Esophagus mucosa (tissue), 1 donor: Measurements from ENCODE around the gene CREG1. TPM values are rescaled to one million over a fixed set of nuclear protein-coding genes. Genes with fewer than 3 reads are reported as not detected.

Experiments used
- ATAC-seq: fragments of 200-7000 bp; cut with Tn5 transposase; one replicate; pipeline ENCODE4 v1.9.1; 2020
- total RNA-seq: library from RNA; stranded (reverse); gene quantifications from one replicate; pipeline ENCODE4 v1.2.4, GENCODE V29; 2023
- donor health status: DM: yes; HTN: yes; CAD: no.

The CREG1 gene
- total RNA-seq, 1 donor from 2014 or later, result 61.8 TPM

DNA sequence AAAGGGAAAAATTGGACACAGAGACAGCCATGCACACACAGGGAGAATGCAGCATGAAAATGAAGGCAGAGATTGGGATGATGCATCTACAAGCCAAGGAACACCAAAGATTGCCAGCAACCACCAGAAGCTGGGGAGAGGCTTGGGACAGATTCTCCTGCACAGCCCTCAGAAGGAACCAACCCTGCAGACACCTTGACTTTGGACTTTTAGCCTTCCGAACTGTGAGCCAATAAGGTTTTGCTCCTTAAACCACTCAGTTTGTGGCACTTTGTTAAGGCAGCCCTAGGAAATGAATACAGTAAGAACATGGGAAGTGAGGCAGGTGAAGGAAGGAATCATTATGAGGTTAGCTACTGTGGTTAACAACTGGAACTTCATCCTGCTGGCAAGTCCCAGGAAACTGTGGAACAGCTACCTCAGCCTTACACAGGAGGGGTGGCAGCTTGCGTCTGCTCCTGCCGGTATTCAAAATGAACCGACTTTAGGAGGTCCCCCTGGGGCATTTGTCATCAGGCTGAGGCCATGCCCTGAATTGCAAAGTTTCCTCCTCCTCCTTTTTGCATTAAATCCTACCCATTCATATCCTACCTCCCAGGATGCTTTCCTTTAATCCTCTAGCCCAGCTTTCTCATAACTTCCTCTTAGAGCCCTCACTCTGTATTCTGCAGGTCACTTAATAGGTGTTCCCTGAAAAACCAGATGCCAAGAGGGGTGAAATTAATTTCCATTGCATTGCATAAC, 50.7 kb downstream of the CREG1 start:
- peak; percentile 54 for ATAC-seq

DNA sequence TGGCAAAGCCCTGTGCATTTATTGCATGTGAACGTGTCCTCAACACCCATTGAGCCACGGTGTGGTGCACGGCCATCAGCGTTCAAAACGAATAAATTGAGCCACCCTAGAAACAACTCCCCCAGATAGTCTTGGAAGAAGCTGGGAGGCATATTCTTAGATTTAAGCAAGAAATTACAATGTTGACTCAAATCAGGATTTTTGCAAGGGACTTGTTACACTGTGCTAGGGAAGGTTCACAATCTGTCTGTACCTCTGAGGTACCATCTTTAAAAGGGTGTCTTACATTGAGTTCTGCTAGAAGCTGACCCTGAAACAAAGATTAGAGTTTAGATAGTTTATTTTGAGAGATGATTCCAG, 51.4 kb downstream of the CREG1 start:
- ATAC-seq, result no peak

DNA sequence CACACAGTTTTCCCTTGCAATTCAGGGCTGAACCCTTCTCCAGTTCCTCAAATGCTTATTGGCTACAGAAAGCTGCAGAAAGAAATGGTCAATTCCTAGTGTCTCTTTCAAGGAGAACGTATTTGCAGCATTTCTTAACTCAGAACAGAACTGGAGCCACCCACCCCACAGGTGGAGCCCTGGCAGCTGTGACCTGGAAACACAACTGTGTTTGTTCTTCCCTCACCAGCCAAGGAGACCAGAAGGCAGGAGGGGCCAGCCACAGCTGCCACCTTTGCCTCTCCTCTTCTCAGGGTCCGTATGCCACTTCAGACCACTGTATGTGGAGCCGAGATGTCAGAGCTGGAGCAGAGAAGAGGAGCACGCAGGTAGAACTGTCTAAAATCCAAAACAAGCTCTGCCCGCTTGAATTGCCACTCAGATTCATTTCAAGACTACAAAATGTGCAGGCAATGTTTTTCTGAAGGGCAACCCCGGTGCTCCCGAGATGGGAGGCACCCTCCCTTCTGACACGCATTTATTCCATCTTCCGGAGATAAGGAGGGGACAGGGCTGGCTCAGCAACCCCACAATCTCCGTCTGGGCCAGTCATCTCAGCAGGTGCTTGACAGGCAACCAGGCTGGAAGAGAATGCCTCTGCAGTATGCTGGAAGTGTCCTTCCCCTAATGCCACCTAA, 51.9 kb downstream of the CREG1 start:
- ATAC-seq, result no peak

DNA sequence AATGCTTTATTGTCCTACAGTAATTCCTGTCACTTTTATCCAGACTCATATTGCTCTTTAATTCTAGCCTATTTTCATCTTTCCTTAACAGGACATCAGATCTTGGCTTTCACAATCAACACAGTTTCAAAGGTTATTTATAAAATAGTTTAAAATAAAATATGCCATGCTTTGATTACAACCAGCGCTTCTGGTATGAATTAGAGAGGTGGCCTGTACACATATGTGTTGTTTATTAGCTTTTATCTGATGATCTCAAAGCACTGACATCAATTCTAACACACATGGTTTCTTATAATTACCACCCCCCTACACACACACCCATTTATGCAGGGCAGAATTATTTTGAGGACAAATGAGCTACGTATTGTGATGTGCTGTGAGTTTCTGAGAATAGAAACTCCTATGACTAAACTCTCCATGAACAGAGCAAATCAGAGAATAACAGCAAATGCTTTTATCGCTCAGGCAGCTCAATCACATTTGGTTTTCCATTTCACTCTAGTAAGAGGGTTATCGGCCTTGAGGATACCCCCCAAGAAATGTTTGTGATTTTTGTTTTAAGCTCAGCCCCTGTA, 53.2 kb downstream of the CREG1 start:
- ATAC-seq, result no peak

DNA sequence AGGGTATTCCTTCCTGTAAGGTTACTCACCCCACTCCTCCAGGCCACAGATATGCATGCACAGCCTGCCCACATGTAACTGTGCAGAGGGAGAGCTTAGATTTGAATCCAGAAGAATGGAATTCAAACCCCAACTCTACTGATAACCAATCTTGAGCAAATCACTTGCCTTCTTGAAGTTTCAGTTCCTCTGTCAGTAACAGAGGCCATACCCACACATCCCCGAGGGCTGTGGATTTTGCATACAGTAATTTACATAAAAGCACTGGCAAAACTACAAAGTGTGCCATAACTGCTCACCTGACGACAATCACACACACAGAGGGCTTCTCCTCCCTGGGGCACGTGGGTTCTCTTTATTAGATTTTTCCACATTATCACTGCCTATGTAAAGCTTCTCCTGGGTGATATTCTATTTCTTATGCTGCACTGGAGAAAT, 53.9 kb downstream of the CREG1 start:
- peak; percentile 28 for ATAC-seq

DNA sequence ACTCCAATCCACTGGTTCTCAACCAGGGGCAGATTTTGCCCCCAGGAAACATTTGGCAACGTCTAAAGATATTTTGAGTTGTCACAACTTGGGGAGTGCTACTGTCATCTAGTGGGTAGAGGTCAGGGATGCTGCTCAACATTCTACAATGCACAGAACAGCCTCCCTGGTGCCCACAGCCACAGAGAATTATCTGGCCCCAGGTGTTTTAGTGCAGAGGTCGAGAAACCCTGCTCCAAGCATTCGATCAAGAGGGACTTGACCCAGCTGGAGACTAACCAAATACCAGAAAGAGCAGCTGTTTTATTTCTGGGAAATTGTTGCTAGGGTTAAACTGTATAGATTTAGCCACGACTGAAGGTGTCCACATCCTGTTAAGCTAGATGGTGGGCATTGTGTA, 54.5 kb downstream of the CREG1 start:
- ATAC-seq, result no peak

DNA sequence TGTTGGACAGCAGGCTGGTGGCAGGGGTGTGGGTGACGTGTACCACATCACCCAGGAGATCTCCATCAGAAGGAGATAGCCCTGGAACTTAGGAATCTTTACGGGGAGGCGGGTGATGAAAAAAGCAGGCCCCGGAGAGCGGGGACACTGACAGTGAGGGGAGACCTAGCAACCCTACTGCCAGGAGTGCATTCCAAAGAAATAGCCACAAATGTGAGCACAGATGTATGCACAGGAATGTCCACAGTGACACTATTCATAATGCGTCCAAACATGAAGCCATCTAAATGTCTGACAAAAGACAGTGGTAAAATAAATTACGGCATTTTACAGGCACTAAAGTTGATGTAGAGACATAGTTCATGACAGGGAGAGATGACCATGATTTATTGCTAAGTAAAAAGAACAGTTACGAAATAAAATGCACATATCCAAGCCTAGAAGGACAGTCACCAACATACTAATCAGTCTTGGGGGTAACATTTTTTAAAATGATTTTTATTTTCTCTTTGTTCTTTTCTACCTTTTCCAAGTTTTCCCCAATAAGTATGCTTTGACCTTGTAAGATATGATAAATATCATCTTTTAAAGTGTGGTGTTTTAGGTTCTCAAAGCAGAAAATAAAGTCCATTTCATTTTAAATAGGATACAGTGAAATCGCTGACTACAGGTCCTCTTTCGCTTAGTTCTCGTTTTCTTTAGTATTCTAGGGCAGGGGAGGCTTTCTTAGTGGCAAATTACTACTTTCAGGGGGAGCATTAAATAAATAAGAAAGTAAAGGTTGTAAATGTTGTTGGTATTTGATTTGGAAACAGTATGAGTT, 56.6 kb downstream of the CREG1 start:
- no peak for ATAC-seq

DNA sequence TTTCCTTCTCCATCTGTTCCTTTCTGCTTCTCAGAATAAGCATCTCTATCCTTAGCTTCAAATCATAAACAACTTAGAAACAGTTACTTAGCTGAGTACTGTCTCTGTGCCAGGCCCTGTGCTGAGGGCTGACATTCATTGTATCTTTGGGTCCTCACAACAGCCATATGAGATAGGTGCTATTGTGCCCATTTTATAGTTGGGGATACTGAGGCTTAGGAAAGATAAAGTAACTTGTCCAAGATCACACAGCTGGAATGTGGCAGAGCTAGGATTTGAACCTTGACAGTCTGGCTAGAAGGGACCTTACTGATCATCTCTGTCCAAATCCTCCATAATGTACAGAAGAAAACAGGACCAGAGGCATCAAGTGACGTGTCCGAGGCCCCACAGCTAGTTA, 60.2 kb downstream of the CREG1 start:
- ATAC-seq, result no peak

DNA sequence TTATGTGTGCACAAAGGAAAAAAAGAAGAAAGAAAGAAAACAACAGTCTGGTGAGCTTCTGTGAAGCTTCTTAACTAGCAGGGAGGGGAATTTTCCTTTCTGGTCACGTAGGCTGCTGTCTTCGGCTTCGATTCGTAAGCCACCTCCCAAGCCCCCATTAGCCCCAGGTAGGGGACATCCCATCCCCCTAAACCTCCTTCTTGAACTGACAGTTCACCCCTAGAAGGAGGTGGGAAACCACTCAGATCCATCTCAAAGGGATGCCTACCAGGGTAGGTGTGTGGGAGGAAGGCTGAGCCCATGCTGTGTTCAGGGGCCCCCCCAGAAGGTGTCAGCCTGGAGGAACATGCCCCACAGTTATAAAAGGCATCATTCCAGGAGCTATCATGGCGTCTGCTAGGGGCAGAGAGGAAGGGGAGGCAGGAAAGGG, 61.1 kb downstream of the CREG1 start:
- no peak for ATAC-seq

DNA sequence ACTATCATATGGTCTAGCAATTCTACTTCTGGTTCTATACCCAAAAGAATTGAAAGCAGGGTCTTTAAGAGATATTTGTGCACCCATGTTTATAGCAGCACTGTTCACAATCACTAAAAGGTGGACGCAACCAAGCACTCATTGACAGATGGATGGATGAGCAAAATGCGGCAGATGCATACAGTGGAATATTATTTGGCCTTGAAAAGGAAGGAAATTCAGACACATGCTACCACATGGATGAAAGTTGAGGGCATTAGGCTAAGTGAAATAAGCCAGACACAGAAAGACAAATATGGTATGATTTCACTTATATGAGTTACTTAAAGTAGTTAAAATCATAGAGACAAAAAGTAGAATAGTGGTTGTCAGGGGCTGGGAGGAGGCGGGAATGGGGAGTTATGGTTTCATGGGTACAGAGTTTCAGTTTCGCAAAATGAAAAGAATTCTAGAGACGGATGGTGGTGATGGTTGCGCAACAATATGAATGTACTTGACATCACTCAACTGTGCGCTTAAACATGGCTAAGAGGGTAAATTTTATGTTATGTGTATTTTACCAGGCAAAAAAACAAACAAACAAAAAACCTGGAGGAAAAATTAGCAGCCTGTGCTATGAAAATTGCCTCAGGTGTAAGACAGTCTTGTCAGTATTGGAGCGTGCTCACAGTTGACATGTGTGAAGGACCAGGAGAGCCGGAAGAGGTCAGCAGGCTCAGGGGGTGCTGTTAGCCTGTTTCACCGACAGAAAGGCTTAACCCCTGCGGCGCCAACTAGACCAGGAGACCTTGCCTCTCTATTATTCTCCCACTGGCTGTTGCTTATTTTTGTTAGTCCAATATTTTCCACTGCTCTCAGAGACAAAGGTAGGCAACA, 61.7 kb downstream of the CREG1 start:
- ATAC-seq, result no peak

Other genes with a start within 250 kb of the CREG1 start
- 0.80 TPM for gene CD247, start 35.2 kb downstream of the CREG1 start, total RNA-seq
- 2.4 TPM for gene RCSD1, start 76.5 kb upstream of the CREG1 start, total RNA-seq
- gene MPZL1, start 168.2 kb upstream of the CREG1 start, total RNA-seq, result 97.5 TPM